GM23338 (cell line): ENCODE measurements around the gene KCNF1. TPM values are rescaled to one million over a fixed set of nuclear protein-coding genes. Genes with fewer than 3 reads are reported as not detected.
A peak's percentile ranks its signal among the peaks of the same experiment; 100 is the strongest.

Experiments used
- ATAC-seq: fragments of 200-7000 bp; cut with Tn5 transposase; 3 replicates; pipeline ENCODE4 v1.9.1; 2020
- DNase-seq: peaks from one replicate; pipeline ENCODE4 v3.0.0-alpha.2; 2015; ENCODE audit warnings: low spot score
- H2AFZ ChIP-seq: fragments of 200-600 bp; sonication (generic); 2 replicates; pipeline ENCODE4 v1.8.0; 2016; ENCODE audit warnings: antibody characterized with exemption, mild to moderate bottlenecking, moderate library complexity
- H3F3A ChIP-seq: fragments of 200-600 bp; sonication (generic); replicated peaks from 2 replicates; pipeline ENCODE4 v1.8.0; 2017; ENCODE audit warnings: antibody characterized with exemption, mixed run types, low read depth
- H3K27ac ChIP-seq: fragments of 200-600 bp; sonication (generic); 2 replicates; pipeline ENCODE4 v1.6.1; 2016; ENCODE audit warnings: low read depth
- H3K27me3 ChIP-seq: fragments of 200-600 bp; sonication (generic); 2 replicates; pipeline ENCODE4 v1.8.0; 2016; ENCODE audit warnings: mild to moderate bottlenecking, mixed run types, moderate library complexity; ENCODE audit not compliant: insufficient read depth
- H3K36me3 ChIP-seq: fragments of 200-600 bp; sonication (generic); 2 replicates; pipeline ENCODE4 v1.8.0; 2016; ENCODE audit warnings: mild to moderate bottlenecking; ENCODE audit not compliant: insufficient read depth
- H3K4me1 ChIP-seq: fragments of 200-600 bp; sonication (generic); 2 replicates; pipeline ENCODE4 v1.8.0; 2016; ENCODE audit warnings: mild to moderate bottlenecking, moderate library complexity; ENCODE audit not compliant: insufficient read depth
- H3K4me2 ChIP-seq: fragments of 200-600 bp; sonication (generic); 2 replicates; pipeline ENCODE4 v1.7.1; 2017; ENCODE audit warnings: mixed run types
- H3K4me3 ChIP-seq: fragments of 200-600 bp; sonication (generic); 2 replicates; pipeline ENCODE4 v1.6.1; 2016; ENCODE audit warnings: mixed run types
- H3K79me2 ChIP-seq: fragments of 200-600 bp; sonication (generic); replicated peaks from 2 replicates; pipeline ENCODE4 v1.8.0; 2017; ENCODE audit warnings: mild to moderate bottlenecking; ENCODE audit not compliant: insufficient read depth
- H3K9me2 ChIP-seq: fragments of 200-600 bp; sonication (generic); 2 replicates; pipeline ENCODE4 v1.8.0; 2017; ENCODE audit not compliant: insufficient read depth
- H4K20me1 ChIP-seq: fragments of 200-600 bp; sonication (generic); replicated peaks from 2 replicates; pipeline ENCODE4 v1.8.0; 2017; ENCODE audit warnings: mild to moderate bottlenecking; ENCODE audit not compliant: insufficient read depth
- H3K27ac Mint-ChIP-seq: 2 replicates; pipeline ENCODE4 v1.8.0; 2020; ENCODE audit warnings: inconsistent platforms, mild to moderate bottlenecking, moderate library complexity, mixed read lengths
- H3K27me3 Mint-ChIP-seq: 3 replicates; pipeline ENCODE4 v1.8.0; 2022; ENCODE audit warnings: low read depth, mild to moderate bottlenecking, moderate library complexity, mixed read lengths, inconsistent platforms; ENCODE audit not compliant: insufficient read depth, poor library complexity
- H3K36me3 Mint-ChIP-seq: 3 replicates; pipeline ENCODE4 v1.8.0; 2021; ENCODE audit warnings: low read depth, mild to moderate bottlenecking, inconsistent platforms, moderate library complexity, mixed read lengths
- H3K4me1 Mint-ChIP-seq: 3 replicates; pipeline ENCODE4 v1.8.0; 2020; ENCODE audit warnings: mild to moderate bottlenecking, inconsistent platforms, mixed read lengths
- H3K4me3 Mint-ChIP-seq: 3 replicates; pipeline ENCODE4 v1.8.0; 2021; ENCODE audit warnings: moderate library complexity, mild to moderate bottlenecking, inconsistent platforms, mixed read lengths
- H3K9me3 Mint-ChIP-seq: 3 replicates; pipeline ENCODE4 v1.8.0; 2020; ENCODE audit warnings: moderate library complexity, mild to moderate bottlenecking, inconsistent platforms, mixed read lengths
- CTCF ChIP-seq, 2 experiments: fragments of 200-600 bp in 1 of 2; sonication (generic) in 1 of 2; conservative IDR thresholded peaks; 2 replicates each; pipeline versions ENCODE4 v1.5.1 to v1.6.1; 2016 to 2017; ENCODE audit warnings: antibody characterized with exemption in 2 of 2, low read depth in 2 of 2, mild to moderate bottlenecking in 2 of 2, moderate library complexity in 1 of 2
- ETS1 ChIP-seq: IDR thresholded peaks from 2 replicates; pipeline ENCODE4 v1.6.1; 2016; ENCODE audit warnings: antibody characterized with exemption
- EZH2phosphoT487 ChIP-seq: fragments of 200-600 bp; sonication (generic); IDR thresholded peaks from one replicate; pipeline ENCODE4 v1.8.1; 2018; ENCODE audit warnings: antibody characterized with exemption; ENCODE audit not compliant: unreplicated experiment
- JUNB ChIP-seq: IDR thresholded peaks from one replicate; pipeline ENCODE4 v1.6.1; 2016; ENCODE audit warnings: antibody characterized with exemption; ENCODE audit not compliant: unreplicated experiment
- POLR2AphosphoS5 ChIP-seq: IDR thresholded peaks from 2 replicates; pipeline ENCODE4 v1.6.1; 2016; ENCODE audit warnings: antibody characterized with exemption, low read depth
- REST ChIP-seq: IDR thresholded peaks from one replicate; pipeline ENCODE4 v1.6.1; 2018; ENCODE audit warnings: antibody characterized with exemption; ENCODE audit not compliant: unreplicated experiment
- STAT1 ChIP-seq: IDR thresholded peaks from one replicate; pipeline ENCODE4 v1.6.1; 2016; ENCODE audit warnings: antibody characterized with exemption; ENCODE audit not compliant: unreplicated experiment
- ZNF114 ChIP-seq: fragments of 250-450 bp; sonication (Bioruptor Pico); IDR thresholded peaks from 2 replicates; pipeline ENCODE4 v1.5.0; 2020; ENCODE audit warnings: mild to moderate bottlenecking, moderate library complexity
- ZNF331 ChIP-seq: fragments of 250-450 bp; sonication (Bioruptor Pico); IDR thresholded peaks from 2 replicates; pipeline ENCODE4 v1.5.0; 2020; ENCODE audit warnings: low read depth, mild to moderate bottlenecking, moderate library complexity
- polyA plus RNA-seq: library from polyadenylated mRNA; unstranded; fragments of >200 nt; fragmentation: Nextera tagmentation; extraction: Ambion mirVana; gene quantifications from 2 replicates; pipeline ENCODE4 v1.2.1, GENCODE V29; 2016
- total RNA-seq: library from RNA; depleted of rRNA; stranded (reverse); fragments of >200 nt; shearing (Covaris generic); gene quantifications from 2 replicates; pipeline ENCODE4 v1.2.3, GENCODE V29; 2014

KCNF1 gene
- total and polyA plus RNA-seq, 2 experiments from 2014 or later = 0.11 to 1.5 TPM

GRCh38 chr2:10864861-10865636, 46.7 kb upstream of the KCNF1 start:
- TF ChIP-seq ZNF114 (no peak), STAT1 (no peak), ETS1 (no peak), REST (no peak), CTCF (conservative IDR thresholded peaks at IDR 0.05; ENCODE audit: low read depth in 2 of 2) (peak in 1 of 2 experiments; percentile 33; a peak in 1 of 4 replicates), EZH2phosphoT487 (no peak)
- Histone ChIP-seq H3F3A (no peaks in the 10 kb centered on the region), H4K20me1 (no peaks in the 10 kb centered on the region), H3K9me2 (no peaks in the 10 kb centered on the region), H3K4me2 (no peak overlapping the region), H3K27ac (no peak overlapping the region), H3K36me3 (no peaks in the 10 kb centered on the region; the same call in 1 of the 2 replicates), H2AFZ (peak overlapping the region; percentile 53; the same call in 1 of the 2 replicates), H3K4me3 (no peak overlapping the region), H3K79me2 (no peaks in the 10 kb centered on the region), H3K4me1 (no peaks in the 10 kb centered on the region), H3K27me3 (no peaks in the 10 kb centered on the region)
- H3K27ac Mint-ChIP-seq = no peak overlapping the region
- H3K27me3 Mint-ChIP-seq = peaks cover 5% of the 10 kb centered on the region
- H3K4me3 Mint-ChIP-seq = no peak overlapping the region
- ATAC-seq (peak; percentile 40), DNase-seq (no peak)
- no peaks in the 10 kb centered on the region for H3K36me3 Mint-ChIP-seq
- no peaks in the 10 kb centered on the region for H3K9me3 Mint-ChIP-seq
- H3K4me1 Mint-ChIP-seq = peaks cover 12% of the 10 kb centered on the region; the same call in 2 of the 3 replicates

- H3K9me3 Mint-ChIP-seq = no peaks in the 10 kb centered on the region
- H3K36me3 Mint-ChIP-seq = no peaks in the 10 kb centered on the region
- H3K27me3 ChIP-seq = no peaks in the 10 kb centered on the region
- H3K4me3 ChIP-seq = no peak overlapping the region
- H3K79me2 ChIP-seq = no peaks in the 10 kb centered on the region
- H2AFZ ChIP-seq = no peak overlapping the region
- no peaks in the 10 kb centered on the region for H3F3A ChIP-seq
- H3K4me3 Mint-ChIP-seq = no peak overlapping the region
- H3K27me3 Mint-ChIP-seq = peaks cover 5% of the 10 kb centered on the region
- no peak overlapping the region for H3K4me2 ChIP-seq
- DNase-seq (no peak), ATAC-seq (no peak)
- no peaks in the 10 kb centered on the region for H3K9me2 ChIP-seq
- TF ChIP-seq JUNB (no peak), POLR2AphosphoS5 (no peak), ZNF331 (CRISPR knock-in tag) (no peak)
- H3K4me1 Mint-ChIP-seq = peaks cover 12% of the 10 kb centered on the region; the same call in 2 of the 3 replicates
- no peak overlapping the region for H3K27ac Mint-ChIP-seq
- H4K20me1 ChIP-seq = no peaks in the 10 kb centered on the region
- no peaks in the 10 kb centered on the region; the same call in 1 of the 2 replicates for H3K36me3 ChIP-seq
- H3K4me1 ChIP-seq = no peaks in the 10 kb centered on the region
- H3K27ac ChIP-seq = no peak overlapping the region
These were observed 45.9 kb upstream of the KCNF1 start for GRCh38 chr2:10865841-10866240.
